Sigmoid colon (tissue), 3 donors: ENCODE results near the gene AFAP1.

ENCODE experiments used
- POLR2A ChIP-seq, 2 donors: fragments of 450-650 bp; IDR thresholded peaks; one replicate each; pipeline ENCODE4 v1.6.1; 2016; ENCODE audit warnings: antibody characterized with exemption in 2 of 2, mild to moderate bottlenecking in 2 of 2, moderate library complexity in 2 of 2
- TF ChIP-seq, protein P1 (sequence below), 4 experiments: fragments of 450-650 bp in 3 of 4; fragments of 200-600 bp in 1 of 4; IDR thresholded peaks; one replicate each; pipeline ENCODE4 v1.5.1; 2016 to 2019; ENCODE audit warnings: antibody characterized with exemption in 4 of 4, mild to moderate bottlenecking in 3 of 4, moderate library complexity in 2 of 4

DNA sequence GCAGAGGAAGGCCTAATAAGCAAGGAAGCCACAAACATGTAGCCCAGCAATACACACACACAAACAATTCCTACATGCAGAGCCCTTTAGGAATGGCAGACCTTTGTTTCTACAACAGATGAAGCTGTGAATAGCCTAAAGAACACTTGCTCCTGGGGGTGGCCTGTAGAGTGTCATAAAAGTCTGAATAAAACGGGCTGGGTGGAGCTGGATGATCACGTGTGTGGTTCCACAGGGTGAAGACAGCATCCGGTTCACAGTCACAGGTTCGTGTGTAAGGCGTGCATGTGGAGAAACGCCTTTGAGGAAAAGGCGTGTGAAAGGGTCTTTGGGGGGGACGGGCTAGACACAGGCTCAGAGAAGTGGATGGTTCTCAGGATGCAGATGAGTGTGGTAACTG lies 156.1 kb downstream of the AFAP1 start:
- TF ChIP-seq, protein P1, sequence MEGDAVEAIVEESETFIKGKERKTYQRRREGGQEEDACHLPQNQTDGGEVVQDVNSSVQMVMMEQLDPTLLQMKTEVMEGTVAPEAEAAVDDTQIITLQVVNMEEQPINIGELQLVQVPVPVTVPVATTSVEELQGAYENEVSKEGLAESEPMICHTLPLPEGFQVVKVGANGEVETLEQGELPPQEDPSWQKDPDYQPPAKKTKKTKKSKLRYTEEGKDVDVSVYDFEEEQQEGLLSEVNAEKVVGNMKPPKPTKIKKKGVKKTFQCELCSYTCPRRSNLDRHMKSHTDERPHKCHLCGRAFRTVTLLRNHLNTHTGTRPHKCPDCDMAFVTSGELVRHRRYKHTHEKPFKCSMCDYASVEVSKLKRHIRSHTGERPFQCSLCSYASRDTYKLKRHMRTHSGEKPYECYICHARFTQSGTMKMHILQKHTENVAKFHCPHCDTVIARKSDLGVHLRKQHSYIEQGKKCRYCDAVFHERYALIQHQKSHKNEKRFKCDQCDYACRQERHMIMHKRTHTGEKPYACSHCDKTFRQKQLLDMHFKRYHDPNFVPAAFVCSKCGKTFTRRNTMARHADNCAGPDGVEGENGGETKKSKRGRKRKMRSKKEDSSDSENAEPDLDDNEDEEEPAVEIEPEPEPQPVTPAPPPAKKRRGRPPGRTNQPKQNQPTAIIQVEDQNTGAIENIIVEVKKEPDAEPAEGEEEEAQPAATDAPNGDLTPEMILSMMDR (IDR thresholded peaks at IDR 0.05) = no peak
- TF ChIP-seq POLR2A (IDR thresholded peaks at IDR 0.05) = no peak
